Esophagus muscularis mucosa (tissue), 4 donors: Measurements from ENCODE around the gene LRRC73. TPM values are rescaled to one million over a fixed set of nuclear protein-coding genes. Genes with fewer than 3 reads are reported as not detected.
"Not testable (repeated sequence)": the region's sequence is repeated elsewhere in the genome, so short reads cannot be mapped to it uniquely, and the experiment has no call there.

Experiments used
- DNase-seq: peaks from one replicate; pipeline ENCODE4 v3.0.0-alpha.2; 2017; ENCODE audit errors: extremely low spot score
- H3K27ac ChIP-seq, 4 donors: fragments of 200-600 bp; sonication (generic); replicated peaks in 1 of 4; 1 replicate in 3 of 4; 2 replicates in 1 of 4; pipeline ENCODE4 v1.5.1; 2016 to 2019; ENCODE audit warnings: mild to moderate bottlenecking in 1 of 4
- H3K27me3 ChIP-seq, 4 donors: fragments of 200-600 bp; sonication (generic); one replicate each; pipeline versions ENCODE4 v1.5.1 to v1.6.0; 2016 to 2019
- H3K36me3 ChIP-seq, 4 donors: fragments of 200-600 bp; sonication (generic); one replicate each; pipeline ENCODE4 v1.5.1; 2016 to 2019
- H3K4me1 ChIP-seq, 4 donors: fragments of 200-600 bp; sonication (generic); one replicate each; pipeline ENCODE4 v1.5.1; 2016 to 2019
- H3K4me3 ChIP-seq, 4 donors: fragments of 200-600 bp; sonication (generic); 1 replicate in 2 of 4; 2 replicates in 2 of 4; pipeline ENCODE4 v1.5.1; 2016 to 2019; ENCODE audit warnings: mild to moderate bottlenecking in 4 of 4, moderate library complexity in 1 of 4
- H3K9me3 ChIP-seq, 4 donors: fragments of 200-600 bp; sonication (generic); 1 replicate in 3 of 4; 2 replicates in 1 of 4; pipeline ENCODE4 v1.5.1; 2016 to 2019
- CTCF ChIP-seq, 3 experiments: fragments of 200-600 bp in 2 of 3; fragments of 450-650 bp in 1 of 3; sonication (generic) in 2 of 3; IDR thresholded peaks; one replicate each; pipeline ENCODE4 v1.5.1; 2017 to 2019; ENCODE audit warnings: antibody characterized with exemption in 3 of 3, mild to moderate bottlenecking in 2 of 3, moderate library complexity in 1 of 3
- EP300 ChIP-seq: sonication (generic); formaldehyde crosslinking; IDR thresholded peaks from one replicate; pipeline ENCODE4 v1.6.1; 2017; ENCODE audit warnings: antibody characterized with exemption
- POLR2A ChIP-seq: fragments of 450-650 bp; IDR thresholded peaks from one replicate; pipeline ENCODE4 v1.6.1; 2017; ENCODE audit warnings: antibody characterized with exemption, moderate library complexity, mild to moderate bottlenecking, low read depth
- POLR2AphosphoS5 ChIP-seq, 2 donors: sonication (generic); formaldehyde crosslinking; IDR thresholded peaks; one replicate each; pipeline ENCODE4 v1.6.1; 2017; ENCODE audit warnings: antibody characterized with exemption in 2 of 2
- WGBS: methylation state at CpG from one replicate; pipeline ENCODE4 v1.1.5; 2018; 5-methylcytosine and 5-hydroxymethylcytosine counted together
- intact Hi-C: fragments of 100-400 bp; cut with DNase I; formaldehyde crosslinking; loops from one replicate; pipeline ENCODE4 v1.15.1; 2023
- total RNA-seq, 4 donors: library from RNA; depleted of rRNA; stranded (reverse); fragments of >200 nt; gene quantifications; one replicate each; pipeline versions ENCODE4 v1.1.0 to v1.2.1, GENCODE V29; 2016

LRRC73 gene
- 1 to 10 TPM in 1 of 4 donors, under 1 TPM in 2, not detected in 1; 0.50 to 1.4 (median 0.75) TPM for total RNA-seq

GRCh38 chr6:43509984-43510826 is at the start of gene LRRC73:
Gene LRRC73 (minus strand): TSS chr6:43510346. CDS start chr6:43509785, 561 bp downstream.
- Histone ChIP-seq H3K4me1 (peaks cover 42 to 58% (median 52%) of the 10 kb centered on the region in 4 donors), H3K9me3 (no peaks in the 10 kb centered on the region), H3K4me3 (peak within 1 kb of the TSS; percentile 65 to 83 (median 73)), H3K27ac (peak within 1 kb of the TSS; percentile 54 to 70 (median 60)), H3K27me3 (peaks cover 0 to 6% (median 0%) of the 10 kb centered on the region in 4 donors), H3K36me3 (peaks cover 44 to 51% (median 46%) of the 10 kb centered on the region in 4 donors)
- peak; percentile 94 for DNase-seq
- TF ChIP-seq POLR2AphosphoS5 (IDR thresholded peaks at IDR 0.05) (peak; percentile 66 to 67), CTCF (IDR thresholded peaks at IDR 0.05) (no peak)
- intact Hi-C loops, result loop anchor here (5.0 to 10.0 kb wide), 2 partner anchors 248 to 335 kb away; partner anchors contain the start of gene SRF
- WGBS, result 10% methylated on average over 18 of the region's 96 CpGs

- TF ChIP-seq POLR2AphosphoS5 (IDR thresholded peaks at IDR 0.05), result no peak
- no peak for TF ChIP-seq EP300
- TF ChIP-seq POLR2A, result no peak
- Histone ChIP-seq H3K4me3 (no peak overlapping the region), H3K27ac (no peak overlapping the region), H3K9me3 (no peaks in the 10 kb centered on the region), H3K27me3 (no peaks in the 10 kb centered on the region), H3K36me3 (peaks cover 69 to 100% (median 98%) of the 10 kb centered on the region in 4 donors), H3K4me1 (no peaks in the 10 kb centered on the region)
- no peak for DNase-seq
- intact Hi-C loops, result no loop called here
Measured at GRCh38 chr6:43559328-43559727, 49.2 kb upstream of the LRRC73 start.

GRCh38 chr6:43557620-43558019 is 47.5 kb upstream of the LRRC73 start:
- intact Hi-C loops, H3K9me3 ChIP-seq, H3K4me1 ChIP-seq, H3K27me3 ChIP-seq, H3K27ac ChIP-seq, DNase-seq, H3K4me3 ChIP-seq: not testable (repeated sequence)
- peaks cover 58 to 100% (median 98%) of the 10 kb centered on the region in 4 donors for H3K36me3 ChIP-seq
- 97% methylated on average over 7 of the region's 7 CpGs for WGBS

- 84% methylated on average over 3 of the region's 3 CpGs for WGBS
Measured at GRCh38 chr6:43547222-43547621, 37.1 kb upstream of the LRRC73 start.

GRCh38 chr6:43544461-43544860 is 34.3 kb upstream of the LRRC73 start:
- TF ChIP-seq POLR2AphosphoS5 (IDR thresholded peaks at IDR 0.05), result no peak
- TF ChIP-seq CTCF (IDR thresholded peaks at IDR 0.05), result no peak
- TF ChIP-seq EP300, result no peak
- TF ChIP-seq POLR2A, result no peak
- H3K9me3 ChIP-seq, result no peaks in the 10 kb centered on the region
- H3K27me3 ChIP-seq, result no peaks in the 10 kb centered on the region
- H3K27ac ChIP-seq, result no peak overlapping the region
- intact Hi-C loops, result no loop called here
- H3K36me3 ChIP-seq, result peaks cover 39 to 100% (median 91%) of the 10 kb centered on the region in 4 donors
- no peak for DNase-seq
- H3K4me3 ChIP-seq, result no peak overlapping the region
- H3K4me1 ChIP-seq, result no peaks in the 10 kb centered on the region
- 67% methylated on average over 4 of the region's 4 CpGs for WGBS

More at GRCh38 chr6:43547222-43547621, 37.1 kb upstream of the LRRC73 start:
- H3K27me3 ChIP-seq, result no peaks in the 10 kb centered on the region
- H3K4me1 ChIP-seq, result no peaks in the 10 kb centered on the region
- no peak overlapping the region for H3K27ac ChIP-seq
- no peaks in the 10 kb centered on the region for H3K9me3 ChIP-seq
- H3K4me3 ChIP-seq, result no peak overlapping the region
- intact Hi-C loops, result no loop called here
- peaks cover 57 to 100% (median 96%) of the 10 kb centered on the region in 4 donors for H3K36me3 ChIP-seq
- DNase-seq, result no peak
- TF ChIP-seq POLR2A (no peak), CTCF (IDR thresholded peaks at IDR 0.05) (no peak), EP300 (no peak), POLR2AphosphoS5 (IDR thresholded peaks at IDR 0.05) (no peak)
